GM19025 (cell line): ENCODE measurements around the gene FGF14.

ENCODE experiments used
- ATAC-seq: cut with Tn5 transposase; IDR thresholded peaks from one replicate; pipeline ENCODE4 v1.9.1; 2021; ENCODE audit warnings: mild to moderate bottlenecking, low read depth, moderate library complexity; ENCODE audit not compliant: unreplicated experiment

FGF14 gene

DNA sequence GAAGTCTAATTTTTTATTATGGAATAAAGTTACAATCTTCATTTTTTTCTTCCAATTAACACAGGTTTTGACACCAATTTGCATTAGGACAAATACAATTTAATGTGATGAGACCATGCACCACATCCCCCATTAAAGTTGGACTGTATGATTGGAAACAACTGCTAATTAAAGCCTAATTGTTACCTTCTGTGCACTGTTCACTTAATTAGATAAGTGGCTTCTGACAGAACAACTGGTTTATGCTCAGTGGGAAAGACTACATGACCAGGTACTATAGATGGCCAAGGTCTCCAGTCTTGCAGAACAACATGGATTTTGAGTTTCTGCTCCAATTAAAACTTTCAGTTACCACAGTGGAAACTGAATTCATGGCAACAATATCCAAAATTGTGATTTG is 198.1 kb downstream of the FGF14 start:
- no peak for ATAC-seq

- ATAC-seq, result no peak
These were observed 203.2 kb downstream of the FGF14 start for GRCh38 chr13:102198418-102199311.

DNA sequence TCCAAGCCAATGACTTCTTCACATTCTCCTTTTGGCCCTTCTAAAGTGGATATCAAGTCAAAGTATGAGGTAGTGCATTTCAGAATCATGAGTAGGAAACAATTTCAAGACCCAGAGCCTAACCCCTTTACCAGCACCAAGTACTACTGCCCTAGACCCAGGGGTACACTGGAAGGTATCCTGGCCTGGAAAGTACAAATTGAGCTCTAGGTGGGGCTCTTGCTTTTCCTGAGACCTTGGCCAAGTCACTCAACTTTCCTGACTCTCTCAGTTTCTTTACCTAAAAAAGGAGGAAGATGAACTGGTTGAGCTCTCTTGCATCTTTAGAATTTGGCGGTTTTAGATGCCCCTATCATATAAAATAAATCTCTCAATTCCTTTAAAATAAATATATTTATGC is 204.7 kb downstream of the FGF14 start:
- no peak for ATAC-seq

DNA sequence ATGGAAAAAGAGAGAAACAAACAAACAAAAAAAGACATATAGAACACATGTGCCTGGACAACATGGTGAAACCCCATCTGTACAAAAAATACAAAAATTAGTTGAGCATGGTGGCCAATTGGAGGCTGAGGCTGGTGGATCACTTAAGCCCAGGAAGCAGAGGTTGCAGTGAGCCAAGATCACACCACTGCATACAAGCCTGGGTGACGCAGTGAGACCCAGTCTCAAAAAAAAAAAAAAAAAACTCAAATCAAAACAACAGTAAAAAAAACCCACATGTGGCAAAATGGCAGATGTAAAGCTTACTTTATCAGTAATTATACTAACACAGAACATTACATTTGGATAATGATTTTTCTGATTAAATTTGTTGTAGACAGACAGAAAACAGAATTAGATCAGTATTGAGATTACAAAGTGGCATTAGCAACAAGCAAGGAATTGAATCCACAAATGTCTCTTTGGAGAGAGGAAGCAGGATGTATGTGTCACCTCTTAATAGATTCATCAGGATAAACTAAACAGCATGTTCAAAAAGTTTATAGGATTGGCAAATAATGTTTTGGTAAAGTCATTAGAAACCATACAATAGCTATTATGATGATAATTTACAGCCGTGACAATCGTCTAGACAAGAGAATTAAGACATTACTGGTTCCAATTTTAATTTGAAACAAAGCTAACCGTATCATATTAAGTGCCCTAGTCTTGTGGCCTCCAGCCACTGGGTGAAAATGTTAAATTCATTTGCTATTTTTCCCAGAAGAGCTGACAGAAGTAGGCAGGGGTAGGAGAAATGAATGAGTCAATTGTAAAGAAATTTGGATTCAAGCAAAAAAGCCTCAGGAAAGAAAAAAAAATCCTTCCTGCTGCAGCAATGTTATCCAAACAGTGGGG is 206.0 kb downstream of the FGF14 start:
- no peak for ATAC-seq

DNA sequence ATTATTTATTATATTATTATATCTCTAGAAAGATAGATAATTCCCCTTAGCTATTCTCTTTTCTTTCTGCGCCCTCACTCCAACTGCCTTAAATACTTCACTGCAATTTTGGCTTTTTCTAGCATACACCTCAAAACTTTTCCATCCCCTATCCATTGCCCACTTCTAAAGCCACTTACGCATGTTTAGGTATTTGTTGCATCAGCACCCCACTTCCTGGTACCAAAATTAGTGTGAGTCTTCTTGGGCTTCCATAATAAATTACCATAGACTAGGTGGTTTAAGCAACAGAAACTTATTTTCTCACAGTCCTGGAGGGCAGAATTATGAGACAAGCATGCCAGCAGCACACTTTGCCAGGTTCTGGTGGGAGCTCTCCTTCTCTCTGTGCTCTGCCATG is 209.0 kb downstream of the FGF14 start:
- no peak for ATAC-seq

DNA sequence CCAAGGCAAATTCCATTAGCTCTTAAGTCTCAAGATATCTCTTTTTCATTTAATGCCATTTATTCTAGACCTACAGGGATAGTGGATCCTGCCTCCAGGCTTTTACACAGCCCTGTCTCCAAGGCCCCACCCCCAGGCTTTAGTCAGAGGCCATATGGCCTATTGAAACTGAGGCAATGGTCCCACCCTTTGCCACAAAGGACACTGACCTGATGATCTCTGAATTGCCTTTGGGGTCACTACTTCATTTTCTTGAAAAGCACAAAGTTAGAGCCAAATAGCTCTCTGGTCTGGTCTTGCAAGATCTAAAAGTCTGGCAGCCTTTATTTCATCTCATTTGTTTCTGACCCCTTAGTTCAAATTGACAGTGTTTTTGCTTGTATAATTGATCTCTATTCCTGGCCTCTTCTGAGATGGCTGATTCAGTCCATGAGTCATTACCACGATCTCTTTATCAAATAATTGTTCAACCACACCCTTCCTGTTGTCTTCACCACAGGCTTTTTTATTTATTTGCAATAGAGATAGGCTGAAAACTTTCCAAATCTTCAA is 209.8 kb downstream of the FGF14 start:
- no peak for ATAC-seq

DNA sequence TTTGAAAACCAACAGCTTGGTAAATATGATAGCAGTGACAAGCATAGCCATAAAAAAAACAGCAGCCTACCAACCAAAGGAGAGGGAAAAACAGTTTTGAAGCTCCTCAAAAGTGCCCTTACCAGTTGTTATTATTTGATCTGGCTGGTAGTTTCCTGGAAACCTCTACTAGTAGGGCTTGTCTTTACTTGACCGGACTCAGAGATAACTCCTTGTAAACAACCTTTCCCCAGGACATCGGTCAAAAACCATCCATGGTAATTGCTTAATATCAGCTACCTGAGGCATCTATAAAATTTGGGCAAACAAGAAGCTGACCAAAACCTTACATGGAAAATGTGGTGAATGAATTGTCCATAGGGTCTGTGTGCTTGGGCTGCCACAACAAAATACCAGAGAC is 210.9 kb downstream of the FGF14 start:
- ATAC-seq, result no peak

GRCh38 chr13:102187313-102187712 is 214.5 kb downstream of the FGF14 start:
- no peak for ATAC-seq

GRCh38 chr13:102185375-102185984 is 216.4 kb downstream of the FGF14 start:
- no peak for ATAC-seq

DNA sequence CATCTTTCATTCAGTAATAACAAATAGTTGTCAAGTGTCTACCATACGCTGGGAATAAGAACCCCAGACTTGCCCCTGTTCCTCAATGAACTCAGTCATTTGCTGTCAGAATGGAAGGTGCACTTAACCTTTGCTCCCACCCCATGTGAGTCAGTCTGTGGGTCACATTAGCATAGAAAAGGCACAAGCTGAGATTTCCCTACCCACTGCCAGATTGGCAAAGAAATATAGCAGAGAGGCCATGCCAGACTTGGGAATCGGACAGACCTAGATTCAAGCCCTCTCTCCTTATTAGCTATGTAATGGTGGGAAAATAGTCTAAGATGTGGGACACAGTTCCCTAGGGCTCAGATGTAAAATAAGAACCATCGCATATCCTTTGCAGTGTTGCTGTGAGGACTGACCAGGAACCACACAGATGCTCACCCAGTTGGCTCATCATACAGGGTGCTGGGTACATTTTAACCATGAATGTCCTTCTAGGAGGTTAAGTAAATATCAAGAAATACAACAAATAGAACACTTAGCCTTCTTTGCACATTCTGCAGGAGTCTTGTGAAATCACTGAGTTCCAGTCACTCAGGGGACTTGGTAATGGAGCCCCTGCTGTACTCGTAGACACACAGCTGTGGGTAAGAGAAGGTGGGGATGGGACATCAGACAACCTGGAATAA is 218.2 kb downstream of the FGF14 start:
- ATAC-seq, result no peak

- no peak for ATAC-seq
These were observed 219.7 kb downstream of the FGF14 start for GRCh38 chr13:102182170-102182569.

- no peak for ATAC-seq
These were observed 224.4 kb downstream of the FGF14 start for GRCh38 chr13:102177431-102177830.

GRCh38 chr13:102176846-102177245 is 225.0 kb downstream of the FGF14 start:
- ATAC-seq, result no peak

DNA sequence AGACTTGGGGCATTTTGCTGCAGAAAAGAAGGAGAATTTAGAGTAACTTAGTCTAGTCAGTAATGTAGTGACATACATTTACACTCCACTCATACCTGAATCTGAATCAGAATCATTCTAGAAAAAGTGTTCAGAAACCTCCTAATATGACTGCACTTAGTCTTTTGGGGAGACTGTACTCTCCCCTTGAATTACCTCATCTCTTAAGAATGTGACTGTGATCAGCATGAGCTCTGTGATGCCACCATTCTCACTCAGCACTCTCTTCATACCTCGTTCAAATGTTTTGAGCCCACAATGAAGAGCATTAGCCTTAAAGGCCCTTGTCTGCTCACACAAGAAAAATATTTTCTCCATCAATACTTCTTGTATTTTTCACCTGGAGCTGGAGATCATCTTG is 229.4 kb downstream of the FGF14 start:
- ATAC-seq, result no peak

- ATAC-seq, result no peak
These were observed 231.5 kb downstream of the FGF14 start for GRCh38 chr13:102170305-102170704.

GRCh38 chr13:102169471-102170015 is 232.3 kb downstream of the FGF14 start:
- ATAC-seq, result no peak

GRCh38 chr13:102152790-102153189 is 249.1 kb downstream of the FGF14 start:
- ATAC-seq, result no peak

DNA sequence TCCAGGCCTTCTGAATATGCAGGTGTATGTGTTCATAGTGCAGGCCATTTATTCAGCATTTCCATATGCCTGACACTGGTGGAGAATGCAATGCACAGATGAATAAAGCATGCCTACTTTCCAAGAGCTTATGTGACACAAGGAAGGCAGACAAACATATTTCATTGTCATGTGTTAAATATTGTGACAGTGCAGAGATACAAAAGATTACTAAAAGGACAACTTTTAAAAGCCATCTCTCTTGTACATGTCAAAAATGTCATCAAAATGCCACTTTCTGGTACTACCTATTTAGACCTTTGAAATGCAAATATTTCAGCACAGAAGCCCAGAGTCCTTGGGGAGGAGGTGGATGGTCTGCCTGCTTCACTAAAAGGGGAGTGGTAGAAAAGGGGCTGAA is 254.5 kb downstream of the FGF14 start:
- no peak for ATAC-seq

- ATAC-seq, result no peak
These were observed 256.1 kb downstream of the FGF14 start for GRCh38 chr13:102145750-102146149.

GRCh38 chr13:102142473-102142826 is 259.4 kb downstream of the FGF14 start:
- no peak for ATAC-seq
